H9 (cell line): ENCODE results near the gene ASPA. TPM values are rescaled to one million over a fixed set of nuclear protein-coding genes. Genes with fewer than 3 reads are reported as not detected.

ENCODE experiments used
- DNase-seq: peaks from one replicate; pipeline ENCODE4 v3.0.0-alpha.2; 2017
- H2AFZ ChIP-seq: one replicate; pipeline ENCODE4 v1.6.1; 2013; ENCODE audit warnings: mild to moderate bottlenecking, low read length, control low read depth, moderate library complexity
- H2AK5ac ChIP-seq: 2 replicates; pipeline ENCODE4 v1.6.1; 2013; ENCODE audit warnings: low read length, control low read depth, mixed read lengths; ENCODE audit not compliant: insufficient read length
- H2BK120ac ChIP-seq: one replicate; pipeline ENCODE4 v1.6.1; 2013; ENCODE audit warnings: low read depth, mild to moderate bottlenecking, low read length, control low read depth, inconsistent platforms; ENCODE audit not compliant: poor library complexity, severe bottlenecking
- H2BK12ac ChIP-seq: 2 replicates; pipeline ENCODE4 v1.6.1; 2013; ENCODE audit warnings: low read length, control low read depth, mixed read lengths, low read depth; ENCODE audit not compliant: insufficient read length
- H2BK15ac ChIP-seq: 2 replicates; pipeline ENCODE4 v1.6.1; 2013; ENCODE audit warnings: low read depth, low read length, control low read depth
- H2BK20ac ChIP-seq: one replicate; pipeline ENCODE4 v1.6.1; 2013; ENCODE audit warnings: low read depth, mild to moderate bottlenecking, low read length, control low read depth, inconsistent platforms; ENCODE audit not compliant: poor library complexity, severe bottlenecking
- H2BK5ac ChIP-seq: 2 replicates; pipeline ENCODE4 v1.6.1; 2013; ENCODE audit warnings: low read length, control low read depth, mixed read lengths; ENCODE audit not compliant: insufficient read length
- H3K14ac ChIP-seq: 2 replicates; pipeline ENCODE4 v1.6.1; 2013; ENCODE audit warnings: low read length, control low read depth; ENCODE audit not compliant: insufficient read depth
- H3K18ac ChIP-seq: 2 replicates; pipeline ENCODE4 v1.6.1; 2013; ENCODE audit warnings: low read depth, mild to moderate bottlenecking, mixed read lengths, low read length, control low read depth; ENCODE audit not compliant: insufficient read length
- H3K23ac ChIP-seq: 2 replicates; pipeline ENCODE4 v1.6.1; 2013; ENCODE audit warnings: low read length, control low read depth, mixed read lengths, low read depth; ENCODE audit not compliant: insufficient read length
- H3K23me2 ChIP-seq: 2 replicates; pipeline ENCODE4 v1.6.1; 2013; ENCODE audit warnings: low read depth, mild to moderate bottlenecking, mixed read lengths, low read length, control low read depth; ENCODE audit not compliant: insufficient read length, poor library complexity, severe bottlenecking
- H3K27ac ChIP-seq: 2 replicates; pipeline ENCODE4 v1.5.1; 2013; ENCODE audit warnings: low read length, control low read depth, mixed read lengths, low read depth; ENCODE audit not compliant: insufficient read length
- H3K27me3 ChIP-seq: 2 replicates; pipeline ENCODE4 v1.6.1; 2013; ENCODE audit warnings: low read length, control low read depth, inconsistent platforms; ENCODE audit not compliant: insufficient read depth
- H3K4ac ChIP-seq: 2 replicates; pipeline ENCODE4 v1.6.1; 2013; ENCODE audit warnings: low read depth, mild to moderate bottlenecking, control low read depth, inconsistent platforms, low read length, moderate library complexity
- H3K4me1 ChIP-seq: 2 replicates; pipeline ENCODE4 v1.6.1; 2013; ENCODE audit warnings: low read length, control low read depth, inconsistent platforms; ENCODE audit not compliant: insufficient read depth
- H3K4me2 ChIP-seq: 2 replicates; pipeline ENCODE4 v1.6.1; 2013; ENCODE audit warnings: low read length, control low read depth, mixed read lengths; ENCODE audit not compliant: insufficient read length, insufficient read depth
- H3K56ac ChIP-seq: 2 replicates; pipeline ENCODE4 v1.6.1; 2013; ENCODE audit warnings: low read depth, mild to moderate bottlenecking, mixed read lengths, low read length, control low read depth; ENCODE audit not compliant: insufficient read length
- H3K79me1 ChIP-seq: 2 replicates; pipeline ENCODE4 v1.6.1; 2013; ENCODE audit warnings: low read depth, mild to moderate bottlenecking, moderate library complexity, low read length, control low read depth, inconsistent platforms; ENCODE audit not compliant: insufficient read depth, poor library complexity, severe bottlenecking
- H3K79me2 ChIP-seq: 2 replicates; pipeline ENCODE4 v1.6.1; 2013; ENCODE audit warnings: low read length, control low read depth, inconsistent platforms; ENCODE audit not compliant: insufficient read depth
- H3K9ac ChIP-seq: 2 replicates; pipeline ENCODE4 v1.6.1; 2013; ENCODE audit warnings: low read length, control low read depth, mixed read lengths; ENCODE audit not compliant: insufficient read length; ENCODE audit errors: extremely low read depth
- H3K9me3 ChIP-seq: one replicate; pipeline ENCODE4 v1.6.1; 2013; ENCODE audit warnings: low read depth, low read length, inconsistent platforms; ENCODE audit not compliant: control insufficient read depth
- H3T11ph ChIP-seq: one replicate; pipeline ENCODE4 v1.6.1; 2013; ENCODE audit warnings: mild to moderate bottlenecking, low read length, control low read depth, inconsistent platforms
- H4K20me1 ChIP-seq: one replicate; pipeline ENCODE4 v1.6.1; 2013; ENCODE audit not compliant: control insufficient read depth, insufficient read length, insufficient read depth
- H4K5ac ChIP-seq: 2 replicates; pipeline ENCODE4 v1.6.1; 2013; ENCODE audit warnings: low read depth, mild to moderate bottlenecking, mixed read lengths, low read length, control low read depth; ENCODE audit not compliant: insufficient read length
- H4K8ac ChIP-seq: replicated peaks from 2 replicates; pipeline ENCODE4 v1.6.1; 2013; ENCODE audit warnings: low read length, control low read depth, mixed read lengths, low read depth; ENCODE audit not compliant: insufficient read length
- H4K91ac ChIP-seq: 2 replicates; pipeline ENCODE4 v1.6.1; 2013; ENCODE audit warnings: low read depth, mild to moderate bottlenecking, moderate library complexity, mixed read lengths, low read length, control low read depth; ENCODE audit not compliant: insufficient read length
- H3K27ac Mint-ChIP-seq, 3 experiments: 2 replicates in 2 of 3; 3 replicates in 1 of 3; pipeline ENCODE4 v1.8.0; 2020 to 2021; ENCODE audit warnings: mixed read lengths in 3 of 3, mild to moderate bottlenecking in 1 of 3, moderate library complexity in 1 of 3
- H3K27me3 Mint-ChIP-seq: 2 replicates; pipeline ENCODE4 v1.8.0; 2021; ENCODE audit warnings: low read depth, mild to moderate bottlenecking, moderate library complexity, mixed read lengths
- H3K36me3 Mint-ChIP-seq, 3 experiments: 2 replicates in 2 of 3; 3 replicates in 1 of 3; pipeline ENCODE4 v1.8.0; 2020 to 2021; ENCODE audit warnings: low read depth in 3 of 3, mixed read lengths in 3 of 3; ENCODE audit not compliant: insufficient read depth in 1 of 3
- H3K4me1 Mint-ChIP-seq, 2 experiments: 2 replicates each; pipeline ENCODE4 v1.8.0; 2020; ENCODE audit warnings: mixed read lengths in 2 of 2
- H3K4me3 Mint-ChIP-seq, 2 experiments: 2 replicates in 1 of 2; 3 replicates in 1 of 2; pipeline ENCODE4 v1.8.0; 2020 to 2021; ENCODE audit warnings: mild to moderate bottlenecking in 2 of 2, mixed read lengths in 2 of 2, moderate library complexity in 1 of 2
- H3K9me3 Mint-ChIP-seq, 2 experiments: 2 replicates in 1 of 2; 3 replicates in 1 of 2; pipeline ENCODE4 v1.8.0; 2020; ENCODE audit warnings: mild to moderate bottlenecking in 2 of 2, mixed read lengths in 2 of 2, moderate library complexity in 1 of 2
- WGBS: extraction: QIAGEN DNeasy Blood & Tissue Kit; methylation state at CpG from one replicate; pipeline ENCODE4 v1.1.7; 2013; ENCODE audit warnings: missing lambda C conversion rate, low lambda C conversion rate, mixed read lengths; ENCODE audit not compliant: insufficient read length; ENCODE audit errors: extremely low coverage; 5-methylcytosine and 5-hydroxymethylcytosine counted together
- total RNA-seq: library from RNA; stranded (reverse); gene quantifications from 2 replicates; pipeline ENCODE4 v1.2.1, GENCODE V29; 2021
- TF ChIP-seq, protein P1 (sequence below): fragments of 200-600 bp; sonication (generic); conservative IDR thresholded peaks from 3 replicates; pipeline ENCODE4 v1.8.0; 2021; ENCODE audit warnings: antibody characterized with exemption, mild to moderate bottlenecking

The ASPA gene
- total RNA-seq, 1 experiment from 2014 or later = not detected

GRCh38 chr17:3501344-3501743 lies 25.5 kb downstream of the ASPA start:
- Mint-ChIP-seq H3K27ac (no peak overlapping the region), H3K4me3 (no peak overlapping the region), H3K36me3 (peaks cover 2 to 8% (median 5%) of the 10 kb centered on the region in 3 experiments), H3K27me3 (no peaks in the 10 kb centered on the region), H3K4me1 (peaks cover 26% of the 10 kb centered on the region in 2 experiments), H3K9me3 (peaks cover 12 to 14% of the 10 kb centered on the region in 2 experiments)
- H2BK20ac ChIP-seq = no peak overlapping the region
- H3K27ac ChIP-seq = no peak overlapping the region
- DNase-seq = no peak
- H2AK5ac ChIP-seq = no peak overlapping the region
- H2BK5ac ChIP-seq = no peak overlapping the region
- H2BK12ac ChIP-seq = no peak overlapping the region
- peaks cover 3% of the 10 kb centered on the region; the same call in 1 of the 2 replicates for H3K4me1 ChIP-seq
- no peaks in the 10 kb centered on the region for H3K9me3 ChIP-seq
- TF ChIP-seq, protein P1, sequence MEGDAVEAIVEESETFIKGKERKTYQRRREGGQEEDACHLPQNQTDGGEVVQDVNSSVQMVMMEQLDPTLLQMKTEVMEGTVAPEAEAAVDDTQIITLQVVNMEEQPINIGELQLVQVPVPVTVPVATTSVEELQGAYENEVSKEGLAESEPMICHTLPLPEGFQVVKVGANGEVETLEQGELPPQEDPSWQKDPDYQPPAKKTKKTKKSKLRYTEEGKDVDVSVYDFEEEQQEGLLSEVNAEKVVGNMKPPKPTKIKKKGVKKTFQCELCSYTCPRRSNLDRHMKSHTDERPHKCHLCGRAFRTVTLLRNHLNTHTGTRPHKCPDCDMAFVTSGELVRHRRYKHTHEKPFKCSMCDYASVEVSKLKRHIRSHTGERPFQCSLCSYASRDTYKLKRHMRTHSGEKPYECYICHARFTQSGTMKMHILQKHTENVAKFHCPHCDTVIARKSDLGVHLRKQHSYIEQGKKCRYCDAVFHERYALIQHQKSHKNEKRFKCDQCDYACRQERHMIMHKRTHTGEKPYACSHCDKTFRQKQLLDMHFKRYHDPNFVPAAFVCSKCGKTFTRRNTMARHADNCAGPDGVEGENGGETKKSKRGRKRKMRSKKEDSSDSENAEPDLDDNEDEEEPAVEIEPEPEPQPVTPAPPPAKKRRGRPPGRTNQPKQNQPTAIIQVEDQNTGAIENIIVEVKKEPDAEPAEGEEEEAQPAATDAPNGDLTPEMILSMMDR = no peak
- H2AFZ ChIP-seq = no peak overlapping the region
- H3T11ph ChIP-seq = no peak overlapping the region
- WGBS = no CpG with 5 or more reads among the region's 5 CpGs
- H2BK15ac ChIP-seq = no peak overlapping the region
- H4K20me1 ChIP-seq = no peaks in the 10 kb centered on the region
- no peak overlapping the region for H3K4ac ChIP-seq
- H3K79me2 ChIP-seq = no peaks in the 10 kb centered on the region
- no peak overlapping the region for H4K8ac ChIP-seq
- no peaks in the 10 kb centered on the region for H3K79me1 ChIP-seq
- H3K18ac ChIP-seq = no peak overlapping the region
- H3K4me2 ChIP-seq = no peak overlapping the region
- H3K27me3 ChIP-seq = no peaks in the 10 kb centered on the region
- H3K56ac ChIP-seq = no peak overlapping the region
- H3K23me2 ChIP-seq = no peaks in the 10 kb centered on the region
- no peak overlapping the region for H3K14ac ChIP-seq
- H3K9ac ChIP-seq = no peak overlapping the region
- H3K23ac ChIP-seq = no peak overlapping the region
- no peak overlapping the region for H4K5ac ChIP-seq
- no peak overlapping the region for H2BK120ac ChIP-seq
- no peak overlapping the region for H4K91ac ChIP-seq
